ENCODE data around the gene JAKMIP3. TPM values are rescaled to one million over a fixed set of nuclear protein-coding genes. Genes with fewer than 3 reads are reported as not detected.

JAKMIP3 gene
- total RNA-seq (2021) (2.0 and 2.8 TPM in 2 replicates), Bru-seq, nascent RNA (percentile 42 among the genes with signal in this experiment), BruChase-seq, experiment 1, labeled RNA remaining after a 2-hour chase (percentile 45 among the genes with signal in this experiment), BruChase-seq, experiment 2, labeled RNA remaining after a 6-hour chase (percentile 56 among the genes with signal in this experiment)
- long read RNA-seq, partial matches to known transcripts = 0 of 1 reads
- long read RNA-seq, other reads (novel, unspliced or antisense) = 1 of 1 reads

DNA sequence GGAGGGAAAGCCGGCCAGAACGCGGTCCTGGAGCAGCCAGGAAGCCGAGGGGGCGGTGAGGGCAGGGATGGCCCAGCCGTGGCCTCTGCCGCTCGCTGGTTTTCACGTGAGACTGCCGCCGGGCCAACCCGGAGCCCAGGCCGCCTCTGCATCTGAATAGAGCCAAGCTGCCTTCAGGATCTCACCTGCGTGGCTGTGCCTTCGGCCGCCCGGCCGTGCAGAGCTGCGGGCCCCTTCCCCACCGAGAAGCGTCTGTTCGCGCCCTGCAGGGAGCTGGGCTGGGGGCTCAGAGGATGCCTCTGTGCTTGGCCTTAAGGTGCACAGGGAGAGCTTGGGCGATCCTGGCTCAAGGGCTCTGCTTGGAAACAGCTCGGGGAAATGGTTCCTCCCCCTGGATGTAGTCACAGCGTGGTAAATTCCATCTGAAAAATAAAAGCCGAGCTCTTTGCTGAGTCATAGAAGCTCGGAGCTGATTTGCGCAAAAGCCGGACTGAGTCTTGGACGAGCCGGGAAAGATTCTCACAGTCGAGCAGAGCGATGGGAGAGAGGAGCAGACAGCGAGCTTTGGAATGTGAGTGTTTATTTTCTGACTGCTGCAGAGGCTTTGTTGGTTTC lies at the start of gene JAKMIP3:
Gene JAKMIP3, plus strand, starts transcription at position 456 of the 615 bp plus-strand sequence. CDS start 38,863 bp downstream, outside the sequence.
- TF ChIP-seq EZH2 (IDR thresholded peaks at IDR 0.05; ENCODE audit: borderline replicate concordance, low read depth, low read length, poor library complexity, severe bottlenecking) = no peak
- TF ChIP-seq CTCF (conservative IDR thresholded peaks at IDR 0.05; ENCODE audit: low read depth, low read length) = no peak
- H3K9me3 ChIP-seq (ENCODE audit: low read depth, low read length, poor library complexity, severe bottlenecking) = no peaks in the 10 kb centered on the region
- ChIA-PET POLR2A (ENCODE audit: low non-redundant PET) (no interaction called here), CTCF (no interaction called here)
- H3K4me1 ChIP-seq (ENCODE audit: insufficient read depth, low read length, poor library complexity, severe bottlenecking) = peaks cover 9% of the 10 kb centered on the region
- H3K4me3 ChIP-seq (ENCODE audit: low read depth, low read length, poor library complexity, severe bottlenecking) = peak within 1 kb of the TSS; percentile 42
- no peaks in the 10 kb centered on the region for H3K36me3 ChIP-seq (ENCODE audit: insufficient read depth, low read length, poor library complexity, severe bottlenecking)
- peak; percentile 76 for DNase-seq (ENCODE audit: low spot score)
- H3K27ac ChIP-seq (ENCODE audit: low read depth, low read length, poor library complexity, severe bottlenecking) = peak within 1 kb of the TSS; percentile 53
- TSS peak; percentile 61 for BruUV-seq (replicated peaks)
- intact Hi-C loops (cut with micrococcal nuclease; ENCODE audit: unreplicated experiment) = no loop called here
- no peaks in the 10 kb centered on the region for H3K27me3 ChIP-seq (replicated peaks; ENCODE audit: insufficient read depth, low read depth, low read length, poor library complexity)

DNA sequence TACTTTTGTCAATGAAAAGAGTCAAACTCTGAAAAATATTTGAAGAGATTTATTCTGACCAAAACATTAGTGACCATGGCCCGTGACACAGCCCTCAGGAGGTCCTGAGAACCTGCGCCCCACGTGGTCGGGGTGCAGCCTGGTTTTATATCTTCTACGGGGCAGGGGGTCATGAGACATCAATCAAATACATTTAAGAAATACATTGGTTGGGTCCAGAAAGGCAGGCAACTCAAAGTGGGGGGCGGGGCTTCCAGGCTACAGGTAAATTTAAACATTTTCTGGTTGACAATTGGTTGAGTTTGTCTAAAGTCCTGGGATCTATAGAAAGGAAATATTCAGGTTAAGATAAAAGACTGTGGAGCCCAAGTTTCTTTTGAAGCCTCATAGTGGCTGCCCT lies 49.2 kb upstream of the JAKMIP3 start:
- no peaks in the 10 kb centered on the region for H3K27me3 ChIP-seq (replicated peaks; ENCODE audit: insufficient read depth, low read depth, low read length, poor library complexity)
- intact Hi-C loops (cut with micrococcal nuclease; ENCODE audit: unreplicated experiment) = no loop called here
- no peaks in the 10 kb centered on the region for H3K9me3 ChIP-seq (ENCODE audit: low read depth, low read length, poor library complexity, severe bottlenecking)
- ChIA-PET CTCF (no interaction called here), POLR2A (ENCODE audit: low non-redundant PET) (no interaction called here)
- BruUV-seq (replicated peaks) = no TSS peak
- no peak for DNase-seq (ENCODE audit: low spot score)
- H3K36me3 ChIP-seq (ENCODE audit: insufficient read depth, low read length, poor library complexity, severe bottlenecking) = no peaks in the 10 kb centered on the region
- H3K4me1 ChIP-seq (ENCODE audit: insufficient read depth, low read length, poor library complexity, severe bottlenecking) = no peaks in the 10 kb centered on the region
- no peak overlapping the region for H3K27ac ChIP-seq (ENCODE audit: low read depth, low read length, poor library complexity, severe bottlenecking)
- H3K4me3 ChIP-seq (ENCODE audit: low read depth, low read length, poor library complexity, severe bottlenecking) = no peak overlapping the region
- no peak for TF ChIP-seq EZH2 (IDR thresholded peaks at IDR 0.05; ENCODE audit: borderline replicate concordance, low read depth, low read length, poor library complexity, severe bottlenecking)
- TF ChIP-seq CTCF (conservative IDR thresholded peaks at IDR 0.05; ENCODE audit: low read depth, low read length) = no peak

DNA sequence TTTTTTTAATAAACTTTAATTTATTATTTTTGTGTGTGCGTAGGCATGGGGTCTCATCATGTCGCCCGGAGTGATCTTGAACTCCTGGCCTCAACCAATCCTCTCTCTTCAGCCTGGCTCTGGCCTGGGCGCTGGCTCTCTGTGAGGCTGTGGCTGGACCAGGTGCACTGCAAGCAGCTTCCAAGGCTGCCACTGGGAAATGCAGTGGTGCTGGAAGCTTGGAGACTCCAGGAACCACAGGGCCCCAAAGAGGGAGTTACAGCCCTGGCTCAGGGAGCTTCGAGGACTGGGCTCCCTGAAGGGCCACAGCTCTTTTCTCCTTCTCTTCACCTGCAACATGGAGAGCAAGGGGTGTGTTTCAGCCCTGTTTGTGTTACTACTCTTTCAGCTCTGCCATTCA lies 47.3 kb upstream of the JAKMIP3 start:
- no peaks in the 10 kb centered on the region for H3K4me1 ChIP-seq (ENCODE audit: insufficient read depth, low read length, poor library complexity, severe bottlenecking)
- H3K27me3 ChIP-seq (replicated peaks; ENCODE audit: insufficient read depth, low read depth, low read length, poor library complexity) = peaks cover 3% of the 10 kb centered on the region
- ChIA-PET POLR2A (ENCODE audit: low non-redundant PET) (no interaction called here), CTCF (no interaction called here)
- no peak overlapping the region for H3K27ac ChIP-seq (ENCODE audit: low read depth, low read length, poor library complexity, severe bottlenecking)
- no peak for DNase-seq (ENCODE audit: low spot score)
- BruUV-seq (replicated peaks) = no TSS peak
- no peaks in the 10 kb centered on the region for H3K36me3 ChIP-seq (ENCODE audit: insufficient read depth, low read length, poor library complexity, severe bottlenecking)
- no peak overlapping the region for H3K4me3 ChIP-seq (ENCODE audit: low read depth, low read length, poor library complexity, severe bottlenecking)
- no peaks in the 10 kb centered on the region for H3K9me3 ChIP-seq (ENCODE audit: low read depth, low read length, poor library complexity, severe bottlenecking)
- no peak for TF ChIP-seq CTCF (conservative IDR thresholded peaks at IDR 0.05; ENCODE audit: low read depth, low read length)
- no peak for TF ChIP-seq EZH2 (IDR thresholded peaks at IDR 0.05; ENCODE audit: borderline replicate concordance, low read depth, low read length, poor library complexity, severe bottlenecking)
- intact Hi-C loops (cut with micrococcal nuclease; ENCODE audit: unreplicated experiment) = no loop called here

Measured in A673 (cell line).